HPDE6-E6E7 (cell line): ENCODE data around the gene IQCH.
"Not testable (repeated sequence)": the region's sequence is repeated elsewhere in the genome, so short reads cannot be mapped to it uniquely, and the experiment has no call there.

Experiments used
- DNase-seq: peaks from one replicate; pipeline ENCODE4 v3.0.0; 2011; ENCODE audit warnings: missing footprints; ENCODE audit errors: extremely low spot score

The IQCH gene

DNA sequence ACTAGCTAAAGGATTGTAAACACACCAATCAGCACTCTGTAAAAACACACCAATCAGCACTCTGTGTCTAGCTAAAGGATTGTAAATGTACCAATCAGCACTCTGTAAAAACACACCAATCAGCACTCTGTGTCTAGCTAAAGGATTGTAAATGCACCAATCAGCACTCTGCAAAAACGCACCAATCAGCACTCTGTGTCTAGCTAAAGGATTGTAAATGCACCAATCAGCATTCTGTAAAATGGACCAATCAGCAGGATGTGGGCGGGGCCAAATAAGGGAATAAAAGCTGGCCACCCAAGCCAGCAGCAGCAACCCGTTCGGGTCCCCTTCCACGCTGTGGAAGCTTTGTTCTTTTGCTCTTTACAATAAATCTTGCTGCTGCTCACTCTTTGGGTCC lies 8.0 kb upstream of the IQCH start:
- not testable (repeated sequence) for DNase-seq

DNA sequence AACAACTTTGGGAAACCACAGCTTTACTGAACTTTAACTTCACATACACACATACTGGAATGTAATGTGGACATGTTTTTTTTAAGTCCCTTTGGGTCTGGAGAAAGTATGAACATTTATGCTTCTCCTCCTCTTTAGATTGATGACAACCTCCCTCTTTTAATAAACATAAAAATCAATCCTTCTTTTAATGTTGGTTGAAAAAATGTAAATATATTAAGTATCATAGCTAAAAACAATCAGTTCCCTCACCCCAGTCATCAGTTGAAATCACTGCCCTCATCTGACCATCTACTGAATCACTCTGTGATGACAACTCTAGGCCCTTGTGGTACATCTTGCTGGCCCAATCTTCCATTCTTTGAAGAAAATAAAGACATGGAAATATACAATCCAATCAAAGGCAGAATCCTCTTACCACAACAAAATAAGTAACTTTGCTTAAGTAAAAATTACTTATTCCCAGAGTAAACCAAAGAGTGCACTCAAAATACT lies 6.5 kb upstream of the IQCH start:
- DNase-seq: no peak

DNA sequence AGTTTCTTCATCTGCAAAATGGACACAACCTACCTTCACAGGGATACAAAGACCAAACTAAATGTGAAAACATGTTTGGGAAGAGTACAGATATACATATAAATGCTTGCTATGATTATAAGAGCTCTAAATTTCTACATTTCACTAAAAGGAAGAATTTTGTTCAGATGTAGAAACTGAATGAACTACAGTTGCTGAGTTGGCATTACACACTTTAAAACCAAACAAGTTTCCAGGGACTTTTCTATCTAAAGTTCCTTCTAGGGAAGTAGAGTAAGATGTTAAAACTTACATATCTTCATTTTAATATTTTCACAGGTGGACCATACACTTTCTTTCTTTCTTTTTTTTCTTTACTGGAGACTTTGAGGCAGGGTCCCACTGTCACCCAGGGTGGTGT lies 4.8 kb upstream of the IQCH start:
- no peak for DNase-seq

DNA sequence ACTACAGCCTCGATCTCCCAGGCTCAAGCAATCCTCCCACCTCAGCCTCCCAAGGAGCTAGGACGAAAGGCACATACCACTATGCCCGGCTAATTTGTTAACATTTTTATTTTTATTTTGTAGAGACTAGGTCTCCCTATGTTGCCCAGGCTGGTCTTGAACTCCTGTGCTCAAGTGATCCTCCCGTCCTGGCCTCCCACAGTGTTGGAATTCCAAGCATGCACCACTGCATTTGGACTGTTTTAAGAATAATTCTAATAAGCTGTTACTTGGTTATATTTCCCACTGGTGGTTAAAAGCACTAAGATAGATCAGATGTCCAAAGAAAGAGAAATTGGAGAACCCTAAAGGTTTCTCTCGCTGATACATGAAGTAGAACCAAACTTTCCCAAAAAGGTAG lies 3.3 kb upstream of the IQCH start:
- DNase-seq: no peak

- no peak for DNase-seq
Measured at GRCh38 chr15:67253101-67253500, 1.5 kb upstream of the IQCH start.

DNA sequence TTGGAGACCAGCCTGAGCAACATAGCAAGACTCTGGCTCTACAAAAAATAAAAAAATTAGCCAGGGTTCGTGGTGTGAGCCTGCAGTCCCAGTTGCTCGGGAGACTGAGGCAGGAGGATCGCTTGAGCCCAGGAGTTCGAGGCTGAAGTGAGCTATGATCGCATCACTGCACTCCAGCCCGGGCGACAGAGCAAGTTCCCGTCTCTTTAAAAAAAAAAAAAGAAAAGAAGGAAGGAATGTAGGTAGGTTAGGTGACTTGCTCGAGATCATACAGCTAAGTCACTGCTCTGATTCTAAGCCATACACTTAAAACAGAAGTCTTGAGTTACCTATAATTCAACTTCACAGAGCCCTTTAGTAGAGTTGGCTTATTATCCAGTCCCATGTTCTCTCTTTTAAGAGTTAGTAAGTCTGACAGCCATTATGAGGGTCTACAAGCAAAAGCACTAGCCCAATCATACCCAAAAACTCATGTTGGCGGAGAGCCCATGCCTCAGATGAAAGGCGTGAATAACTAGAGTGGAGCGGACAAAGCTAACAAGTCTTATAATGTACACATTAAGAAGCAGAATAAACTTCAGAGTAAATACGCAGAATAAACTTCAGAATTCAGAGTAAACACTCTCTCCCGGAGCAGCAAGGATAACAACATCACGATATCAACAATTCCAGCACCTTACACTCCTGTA lies 893 bp upstream of the IQCH start:
- DNase-seq: no peak

GRCh38 chr15:67256051-67256450 lies 1.5 kb downstream of the IQCH start:
- DNase-seq: no peak

DNA sequence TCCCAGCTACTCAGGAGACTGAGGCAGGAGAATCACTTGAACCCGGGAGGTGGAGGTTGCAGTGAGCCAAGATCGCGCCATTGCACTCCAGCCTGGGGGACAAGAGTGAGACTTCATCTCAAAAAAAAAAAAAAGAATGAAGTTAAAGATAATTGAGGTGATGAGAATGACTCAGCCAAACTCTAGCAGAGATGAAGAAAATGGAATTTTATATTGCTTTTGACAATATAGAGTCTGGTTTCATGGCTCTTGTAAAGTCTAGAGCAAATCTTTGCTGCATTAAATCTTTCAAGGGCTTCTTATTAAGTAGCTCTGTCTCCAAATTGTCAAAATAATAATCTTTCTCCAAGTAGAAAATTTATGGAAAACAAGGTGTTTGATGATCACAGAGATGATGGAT lies 3.8 kb downstream of the IQCH start:
- not testable (repeated sequence) for DNase-seq

DNA sequence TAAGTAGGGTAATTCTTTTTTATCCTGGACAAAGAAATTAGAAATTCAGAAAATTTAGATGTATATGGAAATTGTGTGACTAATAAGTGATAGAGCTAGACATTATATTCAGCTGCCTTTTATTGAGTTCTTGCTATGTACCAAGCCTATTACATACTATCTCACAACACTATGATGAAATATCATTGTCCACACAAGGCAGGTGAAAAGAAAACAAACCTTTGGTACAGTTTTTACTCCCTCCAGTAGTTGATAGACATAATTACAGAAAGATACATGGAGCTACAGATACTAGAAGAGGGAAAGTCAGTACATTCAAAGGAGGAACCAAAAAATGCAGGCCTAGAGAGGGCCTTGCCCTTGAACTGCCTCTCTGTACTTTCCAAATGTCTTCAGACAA lies 4.8 kb downstream of the IQCH start:
- DNase-seq: no peak

DNA sequence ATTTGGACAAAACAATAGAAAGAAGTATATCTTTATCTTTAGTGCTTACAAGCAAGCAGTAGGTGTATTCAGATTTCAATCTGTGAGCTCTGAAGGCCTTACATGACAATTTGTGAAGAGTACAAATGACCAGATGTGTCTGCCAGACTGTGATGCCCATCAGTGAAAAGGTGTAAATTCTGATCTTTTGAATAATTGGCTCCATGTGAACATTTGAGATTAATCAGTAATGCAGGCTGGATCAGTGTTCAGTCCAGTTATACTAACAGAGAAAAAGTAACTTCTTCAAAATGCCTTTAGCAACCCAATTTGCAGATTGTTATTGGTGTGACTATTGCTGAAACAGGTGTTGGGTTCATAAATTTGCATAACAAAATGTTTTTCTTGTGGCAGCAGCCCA lies 5.2 kb downstream of the IQCH start:
- DNase-seq: no peak

DNA sequence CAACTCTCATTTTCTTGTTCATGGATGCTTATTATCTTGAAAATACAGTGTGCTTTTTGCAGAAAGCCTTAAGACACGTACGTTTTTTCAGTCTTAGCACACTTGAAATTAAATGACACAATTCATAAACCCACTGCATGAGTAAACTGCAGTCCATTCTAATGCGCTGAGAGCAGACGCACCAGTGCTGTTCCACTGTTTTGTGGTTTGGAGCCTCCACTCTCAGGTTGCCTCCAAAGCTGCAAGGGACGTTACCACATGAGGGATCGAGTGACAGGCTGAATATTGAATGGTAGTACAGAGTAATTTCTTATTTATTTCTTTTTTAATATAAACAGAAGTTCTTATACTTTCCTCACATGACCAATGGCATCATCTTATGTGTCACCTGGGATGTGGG lies 12.3 kb downstream of the IQCH start:
- DNase-seq: no peak

- DNase-seq: no peak
Measured at GRCh38 chr15:67267440-67267839, 12.9 kb downstream of the IQCH start.

DNA sequence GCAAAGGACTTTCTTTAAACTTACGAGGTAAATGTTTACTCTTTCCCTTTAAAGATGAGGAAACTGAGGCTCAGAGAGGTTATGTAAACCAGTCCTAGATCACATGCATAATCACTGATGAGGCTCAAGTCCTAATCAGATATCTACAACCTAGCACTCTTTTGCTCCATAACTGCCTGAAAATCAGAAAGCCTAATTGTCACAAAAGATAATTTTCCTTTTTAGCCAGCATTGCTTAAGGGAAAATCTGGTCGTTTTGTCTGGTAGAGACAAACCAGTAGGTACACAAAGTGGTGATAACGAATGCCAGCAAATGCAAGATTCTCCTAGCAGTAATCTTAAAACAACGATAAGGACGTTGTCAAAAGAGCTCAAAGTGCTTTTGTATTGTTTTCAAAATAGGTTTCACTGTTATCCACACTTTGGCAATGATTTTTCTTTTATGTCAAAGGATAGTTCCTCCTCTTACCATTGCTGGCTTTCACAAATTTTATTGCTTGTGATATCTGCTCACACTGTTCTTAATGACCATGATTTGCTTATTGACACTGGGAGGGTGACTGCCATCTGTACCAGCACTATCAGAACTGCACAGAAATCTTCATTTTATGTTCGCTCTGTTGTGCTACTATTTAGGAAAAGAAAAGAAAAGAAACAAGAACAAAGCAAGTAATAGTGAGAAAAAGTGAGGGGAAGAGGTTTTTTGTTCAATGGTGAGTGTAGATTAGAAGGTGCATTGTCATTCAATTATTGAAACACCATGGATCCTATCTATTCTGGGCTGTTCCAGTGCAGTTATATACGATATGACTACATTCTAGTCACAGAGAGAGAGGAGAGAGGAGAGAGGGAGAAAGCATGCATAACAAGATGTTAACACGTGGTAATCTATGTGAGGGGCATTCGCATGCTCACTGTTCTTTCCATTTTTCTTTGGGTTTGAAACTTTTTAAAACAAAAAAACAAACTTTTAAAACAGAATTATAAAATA lies 13.7 kb downstream of the IQCH start:
- DNase-seq: no peak

DNA sequence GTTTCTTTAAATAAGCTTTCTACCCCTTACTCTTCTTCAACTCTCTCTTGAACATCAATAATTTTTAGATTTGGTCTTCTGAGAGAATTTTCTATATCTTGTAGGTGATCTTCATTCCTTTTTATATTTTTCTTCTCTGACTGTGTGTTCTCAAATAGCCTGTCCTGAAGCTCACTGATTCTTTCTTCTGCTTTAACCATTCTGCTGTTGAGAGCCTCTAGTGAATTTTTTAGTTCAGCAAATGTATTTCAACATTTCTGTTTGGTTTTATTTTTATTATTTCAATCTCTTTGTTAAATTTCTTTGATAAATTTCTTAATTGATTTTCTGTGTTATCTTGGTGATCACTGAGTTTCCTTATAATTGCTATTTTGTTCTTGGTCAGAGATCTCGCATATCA lies 19.6 kb downstream of the IQCH start:
- no peak for DNase-seq

DNA sequence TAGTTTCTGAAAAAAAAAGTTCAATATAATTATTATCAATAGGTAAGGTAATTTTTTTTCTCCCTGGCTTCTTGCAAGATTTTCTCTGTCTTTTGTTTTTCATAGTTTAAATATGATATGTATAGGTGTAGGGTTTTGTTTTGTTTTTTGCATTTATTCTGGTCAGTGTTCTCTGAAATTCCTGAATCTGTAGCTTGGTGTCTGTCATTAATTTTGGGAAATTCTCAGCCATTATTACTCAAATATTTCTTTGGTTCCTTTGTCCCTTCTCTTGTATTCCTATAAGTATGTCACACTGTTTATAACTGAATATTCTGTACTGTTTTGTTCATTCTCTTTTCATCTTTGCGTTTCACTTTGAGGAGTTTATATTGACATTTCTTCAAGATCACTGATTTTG lies 22.1 kb downstream of the IQCH start:
- DNase-seq: no peak

- no peak for DNase-seq
Measured at GRCh38 chr15:67280217-67280616, 25.6 kb downstream of the IQCH start.

DNA sequence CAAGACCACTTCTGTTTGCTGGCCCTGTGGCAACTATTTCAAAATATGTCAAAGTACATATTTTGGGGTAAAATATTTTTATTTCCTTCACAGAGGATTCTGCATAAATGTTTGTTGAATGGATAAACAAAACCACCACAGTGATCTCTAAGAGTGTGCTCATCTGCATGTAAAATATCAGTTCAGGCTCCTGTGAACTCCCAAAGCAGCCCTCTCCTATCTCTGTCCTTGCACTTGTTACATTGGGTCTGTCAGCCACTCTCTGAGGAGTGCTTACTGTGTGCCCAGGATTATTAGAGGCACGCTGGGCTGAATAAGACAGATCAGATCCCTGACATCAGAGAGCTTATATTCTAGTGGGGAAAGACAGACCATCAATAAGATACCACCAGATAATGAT lies 27.1 kb downstream of the IQCH start:
- no peak for DNase-seq

GRCh38 chr15:67285625-67286024 lies 31.0 kb downstream of the IQCH start:
- DNase-seq: not testable (repeated sequence)

DNA sequence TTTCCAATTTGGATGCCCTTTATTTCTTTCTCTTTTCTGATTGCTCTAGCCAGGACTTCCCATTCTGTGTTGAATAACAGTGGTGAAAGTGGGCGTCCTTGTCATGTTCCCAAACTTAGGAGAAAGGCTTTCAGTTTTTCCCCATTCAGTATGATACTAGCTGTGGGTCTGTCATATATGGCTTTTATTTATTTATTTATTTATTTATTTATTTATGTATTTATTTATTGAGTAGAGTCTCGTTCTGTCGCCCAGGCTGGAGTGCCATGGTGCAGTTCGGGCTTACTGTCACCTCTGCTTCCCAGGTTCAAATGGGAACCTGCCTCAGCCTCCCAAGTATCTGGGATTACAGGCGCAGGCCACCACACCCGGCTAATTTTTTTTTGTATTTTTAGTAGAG lies 31.8 kb downstream of the IQCH start:
- DNase-seq: not testable (repeated sequence)

DNA sequence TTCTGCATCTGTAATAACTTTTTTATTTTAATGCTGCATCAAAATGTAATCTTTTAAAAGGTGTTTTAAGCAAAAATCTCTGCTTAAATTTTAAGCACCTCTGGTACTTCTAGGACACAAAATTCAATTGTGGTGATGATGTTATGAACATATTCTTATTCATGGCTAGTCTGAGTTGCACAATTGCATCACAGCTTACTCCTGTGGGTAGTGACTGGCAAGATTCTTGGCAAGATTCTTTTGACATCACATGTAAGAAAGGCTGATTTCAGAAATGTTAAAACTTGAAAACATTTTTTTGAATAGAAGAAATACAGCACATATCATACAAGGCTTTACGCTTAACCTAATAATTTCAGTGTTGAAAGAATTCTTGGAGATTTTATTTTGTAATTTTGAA lies 35.7 kb downstream of the IQCH start:
- no peak for DNase-seq

- DNase-seq: no peak
Measured at GRCh38 chr15:67296188-67296587, 41.6 kb downstream of the IQCH start.

DNA sequence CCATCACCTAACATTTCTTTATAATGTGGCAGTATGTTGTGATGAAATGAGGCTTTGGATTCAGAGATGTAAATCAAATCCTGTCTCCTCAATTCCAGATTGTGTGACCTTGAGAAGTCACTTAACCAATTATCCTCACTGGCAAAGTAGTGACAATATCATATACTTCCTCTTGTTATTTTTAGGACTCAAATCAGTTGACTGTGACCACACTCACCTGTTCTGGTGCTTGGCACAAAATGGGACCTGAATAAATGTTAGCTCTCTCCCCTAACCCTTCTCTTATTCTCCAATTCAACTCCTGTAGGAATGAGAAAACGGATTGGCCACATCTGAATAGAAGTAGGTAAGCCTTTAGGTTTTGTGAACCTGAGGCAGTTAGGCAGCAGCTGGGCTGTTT lies 42.1 kb downstream of the IQCH start:
- no peak for DNase-seq
